HepG2 (cell line): ENCODE measurements around the gene CACNA1D. TPM values are rescaled to one million over a fixed set of nuclear protein-coding genes. Genes with fewer than 3 reads are reported as not detected.

Experiments used
- JARID2 ChIP-seq: sonication (generic); formaldehyde crosslinking; IDR thresholded peaks from 2 replicates; pipeline ENCODE4 v1.8.1; 2023; ENCODE audit warnings: missing genetic modification reagents, inconsistent platforms; ENCODE audit not compliant: insufficient replicate concordance
- KMT2A ChIP-seq: sonication (generic); formaldehyde crosslinking; IDR thresholded peaks from 2 replicates; pipeline ENCODE4 v1.4.0; 2020; ENCODE audit warnings: missing genetic modification reagents
- MAFG ChIP-seq: sonication (generic); formaldehyde crosslinking; IDR thresholded peaks from 2 replicates; pipeline ENCODE4 v1.5.1; 2020; ENCODE audit warnings: mild to moderate bottlenecking, missing genetic modification reagents
- NR1H2 ChIP-seq: sonication (generic); formaldehyde crosslinking; IDR thresholded peaks from 2 replicates; pipeline ENCODE4 v1.8.1; 2022; ENCODE audit warnings: low read depth, missing genetic modification reagents, borderline replicate concordance
- POLR2G ChIP-seq: fragments of 200-400 bp; formaldehyde crosslinking; IDR thresholded peaks from 2 replicates; pipeline ENCODE4 v1.6.1; 2018; ENCODE audit warnings: mild to moderate bottlenecking, low read depth, low read length, moderate library complexity
- RARA ChIP-seq: IDR thresholded peaks from 2 replicates; pipeline ENCODE4 v1.6.1; 2016; ENCODE audit warnings: missing genetic modification reagents, missing compliant biosample characterization
- ZBTB8A ChIP-seq: sonication (generic); formaldehyde crosslinking; IDR thresholded peaks from 2 replicates; pipeline ENCODE4 v1.4.0; 2020; ENCODE audit warnings: mild to moderate bottlenecking, low read depth, missing genetic modification reagents, borderline replicate concordance
- ZFX ChIP-seq: sonication (generic); formaldehyde crosslinking; IDR thresholded peaks from 2 replicates; pipeline ENCODE4 v1.4.0; 2020; ENCODE audit warnings: mild to moderate bottlenecking, low read depth, missing genetic modification reagents, moderate library complexity
- ZNF232 ChIP-seq: sonication (generic); formaldehyde crosslinking; IDR thresholded peaks from 2 replicates; pipeline ENCODE4 v1.4.0; 2020; ENCODE audit warnings: missing genetic modification reagents, borderline replicate concordance
- ZNF337 ChIP-seq: sonication (generic); formaldehyde crosslinking; IDR thresholded peaks from 2 replicates; pipeline ENCODE4 v1.5.1; 2020; ENCODE audit warnings: missing genetic modification reagents, low read depth, mild to moderate bottlenecking, borderline replicate concordance
- ZNF367 ChIP-seq: sonication (generic); formaldehyde crosslinking; IDR thresholded peaks from 2 replicates; pipeline ENCODE4 v1.4.0; 2020; ENCODE audit warnings: missing genetic modification reagents, borderline replicate concordance
- polyA plus RNA-seq, 8 experiments: library from polyadenylated mRNA; depleted of rRNA in 3 of 8; stranded (reverse) in 7 of 8; unstranded in 1 of 8; fragments of >200 nt; fragmentation: Illumina TruSeq in 4 of 8; extraction: Trizol in 4 of 8; gene quantifications; 2 replicates each; pipeline versions ENCODE4 v1.2.1 to v1.2.3, GENCODE V29; 2011 to 2016; ENCODE audit warnings: low read depth in 4 of 8, missing spikeins in 1 of 8, mixed read lengths in 1 of 8; ENCODE audit not compliant: insufficient read depth in 1 of 8
- total RNA-seq, 5 experiments: library from RNA; depleted of rRNA; stranded (reverse); fragments of >200 nt; fragmentation: Illumina TruSeq; extraction: Trizol; gene quantifications; 2 replicates each; pipeline ENCODE4 v1.2.3, GENCODE V29; 2016; ENCODE audit warnings: low read depth in 1 of 5
- TF ChIP-seq, protein P1 (sequence below): sonication (generic); formaldehyde crosslinking; IDR thresholded peaks from 2 replicates; pipeline ENCODE4 v1.4.0; 2020; ENCODE audit warnings: mild to moderate bottlenecking, missing genetic modification reagents
- TF ChIP-seq, protein P2 (sequence below): conservative IDR thresholded peaks from 2 replicates; pipeline ENCODE4 v1.6.1; 2018; ENCODE audit warnings: missing genetic modification reagents
- TF ChIP-seq, protein P3 (sequence below): sonication (generic); formaldehyde crosslinking; IDR thresholded peaks from 2 replicates; pipeline ENCODE4 v1.5.0; 2020; ENCODE audit warnings: mild to moderate bottlenecking, missing genetic modification reagents
- TF ChIP-seq, protein P4 (sequence below): sonication (generic); formaldehyde crosslinking; IDR thresholded peaks from 2 replicates; pipeline ENCODE4 v1.5.0; 2020; ENCODE audit warnings: mild to moderate bottlenecking, missing genetic modification reagents, borderline replicate concordance

The CACNA1D gene
- total and polyA plus RNA-seq, 2 of the 13 experiments (the other 11 are each of a cell fraction or from before 2014, with no cell fraction given) = 0.26 to 0.38 TPM

DNA sequence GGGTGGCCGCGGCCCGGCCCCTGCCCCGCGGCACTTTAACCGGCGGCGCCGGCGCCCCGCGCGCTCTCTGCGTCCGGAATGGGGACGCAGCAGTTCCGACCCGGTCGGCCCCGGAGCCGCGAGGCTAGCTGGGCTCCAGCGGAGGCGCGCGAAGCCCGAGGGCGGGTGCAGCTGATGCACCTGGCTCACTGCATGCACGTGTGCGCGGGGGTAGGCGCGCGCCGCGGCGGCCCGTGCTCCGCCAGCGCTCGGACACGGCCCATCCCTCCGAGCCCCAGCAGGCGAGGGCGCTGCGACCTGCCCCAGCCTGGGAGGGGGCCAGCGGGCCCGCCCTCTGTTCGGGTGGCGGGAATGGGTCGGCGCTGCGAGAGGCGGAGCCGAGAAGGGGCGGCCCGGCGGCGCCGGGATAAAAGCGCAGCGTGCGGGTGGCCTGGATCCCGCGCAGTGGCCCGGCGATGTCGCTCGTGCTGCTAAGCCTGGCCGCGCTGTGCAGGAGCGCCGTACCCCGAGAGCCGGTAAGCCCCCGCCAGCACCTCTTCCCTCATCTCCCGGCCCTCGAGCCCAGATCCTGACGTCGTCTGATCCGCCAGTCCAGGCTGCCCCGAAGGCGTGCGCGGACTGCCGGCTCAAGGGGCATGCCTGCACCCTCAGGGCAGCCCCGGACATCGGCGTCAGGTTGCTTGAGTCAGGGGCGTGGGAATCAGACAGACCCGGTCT is 351.9 kb downstream of the CACNA1D start, which contains the start of the genes CHDH and IL17RB (continued):
- TF ChIP-seq, protein P1, sequence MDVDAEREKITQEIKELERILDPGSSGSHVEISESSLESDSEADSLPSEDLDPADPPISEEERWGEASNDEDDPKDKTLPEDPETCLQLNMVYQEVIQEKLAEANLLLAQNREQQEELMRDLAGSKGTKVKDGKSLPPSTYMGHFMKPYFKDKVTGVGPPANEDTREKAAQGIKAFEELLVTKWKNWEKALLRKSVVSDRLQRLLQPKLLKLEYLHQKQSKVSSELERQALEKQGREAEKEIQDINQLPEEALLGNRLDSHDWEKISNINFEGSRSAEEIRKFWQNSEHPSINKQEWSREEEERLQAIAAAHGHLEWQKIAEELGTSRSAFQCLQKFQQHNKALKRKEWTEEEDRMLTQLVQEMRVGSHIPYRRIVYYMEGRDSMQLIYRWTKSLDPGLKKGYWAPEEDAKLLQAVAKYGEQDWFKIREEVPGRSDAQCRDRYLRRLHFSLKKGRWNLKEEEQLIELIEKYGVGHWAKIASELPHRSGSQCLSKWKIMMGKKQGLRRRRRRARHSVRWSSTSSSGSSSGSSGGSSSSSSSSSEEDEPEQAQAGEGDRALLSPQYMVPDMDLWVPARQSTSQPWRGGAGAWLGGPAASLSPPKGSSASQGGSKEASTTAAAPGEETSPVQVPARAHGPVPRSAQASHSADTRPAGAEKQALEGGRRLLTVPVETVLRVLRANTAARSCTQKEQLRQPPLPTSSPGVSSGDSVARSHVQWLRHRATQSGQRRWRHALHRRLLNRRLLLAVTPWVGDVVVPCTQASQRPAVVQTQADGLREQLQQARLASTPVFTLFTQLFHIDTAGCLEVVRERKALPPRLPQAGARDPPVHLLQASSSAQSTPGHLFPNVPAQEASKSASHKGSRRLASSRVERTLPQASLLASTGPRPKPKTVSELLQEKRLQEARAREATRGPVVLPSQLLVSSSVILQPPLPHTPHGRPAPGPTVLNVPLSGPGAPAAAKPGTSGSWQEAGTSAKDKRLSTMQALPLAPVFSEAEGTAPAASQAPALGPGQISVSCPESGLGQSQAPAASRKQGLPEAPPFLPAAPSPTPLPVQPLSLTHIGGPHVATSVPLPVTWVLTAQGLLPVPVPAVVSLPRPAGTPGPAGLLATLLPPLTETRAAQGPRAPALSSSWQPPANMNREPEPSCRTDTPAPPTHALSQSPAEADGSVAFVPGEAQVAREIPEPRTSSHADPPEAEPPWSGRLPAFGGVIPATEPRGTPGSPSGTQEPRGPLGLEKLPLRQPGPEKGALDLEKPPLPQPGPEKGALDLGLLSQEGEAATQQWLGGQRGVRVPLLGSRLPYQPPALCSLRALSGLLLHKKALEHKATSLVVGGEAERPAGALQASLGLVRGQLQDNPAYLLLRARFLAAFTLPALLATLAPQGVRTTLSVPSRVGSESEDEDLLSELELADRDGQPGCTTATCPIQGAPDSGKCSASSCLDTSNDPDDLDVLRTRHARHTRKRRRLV = no peak
- TF ChIP-seq JARID2 (no peak), ZFX (CRISPR knock-in tag) (peak; percentile 89), POLR2G (peak; percentile 98), MAFG (CRISPR knock-in tag) (no peak), ZNF337 (peak; percentile 71; the same call in 1 of the 2 replicates), ZNF232 (CRISPR knock-in tag) (peak; percentile 18; the same call in 1 of the 2 replicates), ZBTB8A (CRISPR knock-in tag) (no peak), KMT2A (CRISPR knock-in tag) (peak; percentile 92), RARA (no peak), NR1H2 (no peak), ZNF367 (CRISPR knock-in tag) (peak; percentile 74; the same call in 1 of the 2 replicates)
- TF ChIP-seq, protein P2, sequence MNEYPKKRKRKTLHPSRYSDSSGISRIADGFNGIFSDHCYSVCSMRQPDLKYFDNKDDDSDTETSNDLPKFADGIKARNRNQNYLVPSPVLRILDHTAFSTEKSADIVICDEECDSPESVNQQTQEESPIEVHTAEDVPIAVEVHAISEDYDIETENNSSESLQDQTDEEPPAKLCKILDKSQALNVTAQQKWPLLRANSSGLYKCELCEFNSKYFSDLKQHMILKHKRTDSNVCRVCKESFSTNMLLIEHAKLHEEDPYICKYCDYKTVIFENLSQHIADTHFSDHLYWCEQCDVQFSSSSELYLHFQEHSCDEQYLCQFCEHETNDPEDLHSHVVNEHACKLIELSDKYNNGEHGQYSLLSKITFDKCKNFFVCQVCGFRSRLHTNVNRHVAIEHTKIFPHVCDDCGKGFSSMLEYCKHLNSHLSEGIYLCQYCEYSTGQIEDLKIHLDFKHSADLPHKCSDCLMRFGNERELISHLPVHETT = peak; percentile 70; the same call in 1 of the 2 replicates
- TF ChIP-seq, protein P3, sequence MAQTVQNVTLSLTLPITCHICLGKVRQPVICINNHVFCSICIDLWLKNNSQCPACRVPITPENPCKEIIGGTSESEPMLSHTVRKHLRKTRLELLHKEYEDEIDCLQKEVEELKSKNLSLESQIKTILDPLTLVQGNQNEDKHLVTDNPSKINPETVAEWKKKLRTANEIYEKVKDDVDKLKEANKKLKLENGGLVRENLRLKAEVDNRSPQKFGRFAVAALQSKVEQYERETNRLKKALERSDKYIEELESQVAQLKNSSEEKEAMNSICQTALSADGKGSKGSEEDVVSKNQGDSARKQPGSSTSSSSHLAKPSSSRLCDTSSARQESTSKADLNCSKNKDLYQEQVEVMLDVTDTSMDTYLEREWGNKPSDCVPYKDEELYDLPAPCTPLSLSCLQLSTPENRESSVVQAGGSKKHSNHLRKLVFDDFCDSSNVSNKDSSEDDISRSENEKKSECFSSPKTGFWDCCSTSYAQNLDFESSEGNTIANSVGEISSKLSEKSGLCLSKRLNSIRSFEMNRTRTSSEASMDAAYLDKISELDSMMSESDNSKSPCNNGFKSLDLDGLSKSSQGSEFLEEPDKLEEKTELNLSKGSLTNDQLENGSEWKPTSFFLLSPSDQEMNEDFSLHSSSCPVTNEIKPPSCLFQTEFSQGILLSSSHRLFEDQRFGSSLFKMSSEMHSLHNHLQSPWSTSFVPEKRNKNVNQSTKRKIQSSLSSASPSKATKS (CRISPR knock-in tag) = no peak
- TF ChIP-seq, protein P4, sequence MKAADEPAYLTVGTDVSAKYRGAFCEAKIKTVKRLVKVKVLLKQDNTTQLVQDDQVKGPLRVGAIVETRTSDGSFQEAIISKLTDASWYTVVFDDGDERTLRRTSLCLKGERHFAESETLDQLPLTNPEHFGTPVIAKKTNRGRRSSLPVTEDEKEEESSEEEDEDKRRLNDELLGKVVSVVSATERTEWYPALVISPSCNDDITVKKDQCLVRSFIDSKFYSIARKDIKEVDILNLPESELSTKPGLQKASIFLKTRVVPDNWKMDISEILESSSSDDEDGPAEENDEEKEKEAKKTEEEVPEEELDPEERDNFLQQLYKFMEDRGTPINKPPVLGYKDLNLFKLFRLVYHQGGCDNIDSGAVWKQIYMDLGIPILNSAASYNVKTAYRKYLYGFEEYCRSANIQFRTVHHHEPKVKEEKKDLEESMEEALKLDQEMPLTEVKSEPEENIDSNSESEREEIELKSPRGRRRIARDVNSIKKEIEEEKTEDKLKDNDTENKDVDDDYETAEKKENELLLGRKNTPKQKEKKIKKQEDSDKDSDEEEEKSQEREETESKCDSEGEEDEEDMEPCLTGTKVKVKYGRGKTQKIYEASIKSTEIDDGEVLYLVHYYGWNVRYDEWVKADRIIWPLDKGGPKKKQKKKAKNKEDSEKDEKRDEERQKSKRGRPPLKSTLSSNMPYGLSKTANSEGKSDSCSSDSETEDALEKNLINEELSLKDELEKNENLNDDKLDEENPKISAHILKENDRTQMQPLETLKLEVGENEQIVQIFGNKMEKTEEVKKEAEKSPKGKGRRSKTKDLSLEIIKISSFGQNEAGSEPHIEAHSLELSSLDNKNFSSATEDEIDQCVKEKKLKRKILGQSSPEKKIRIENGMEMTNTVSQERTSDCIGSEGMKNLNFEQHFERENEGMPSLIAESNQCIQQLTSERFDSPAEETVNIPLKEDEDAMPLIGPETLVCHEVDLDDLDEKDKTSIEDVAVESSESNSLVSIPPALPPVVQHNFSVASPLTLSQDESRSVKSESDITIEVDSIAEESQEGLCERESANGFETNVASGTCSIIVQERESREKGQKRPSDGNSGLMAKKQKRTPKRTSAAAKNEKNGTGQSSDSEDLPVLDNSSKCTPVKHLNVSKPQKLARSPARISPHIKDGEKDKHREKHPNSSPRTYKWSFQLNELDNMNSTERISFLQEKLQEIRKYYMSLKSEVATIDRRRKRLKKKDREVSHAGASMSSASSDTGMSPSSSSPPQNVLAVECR (CRISPR knock-in tag) = peak; percentile 93
